Activated gamma-delta T cell treated with anti-CD3 and anti-CD28 coated beads, Interleukin-2, amount 50 U/mL, for 16 hours (primary cell): ENCODE data around the gene SYCP2L.
"Not testable (repeated sequence)": the region's sequence is repeated elsewhere in the genome, so short reads cannot be mapped to it uniquely, and the experiment has no call there.

Experiments
- DNase-seq: peaks from one replicate; pipeline ENCODE4 v3.0.0-alpha.2; 2020; ENCODE audit warnings: low read depth

The SYCP2L gene

GRCh38 chr6:10957414-10957886 is 70.6 kb downstream of the SYCP2L start:
- DNase-seq, result no peak

DNA sequence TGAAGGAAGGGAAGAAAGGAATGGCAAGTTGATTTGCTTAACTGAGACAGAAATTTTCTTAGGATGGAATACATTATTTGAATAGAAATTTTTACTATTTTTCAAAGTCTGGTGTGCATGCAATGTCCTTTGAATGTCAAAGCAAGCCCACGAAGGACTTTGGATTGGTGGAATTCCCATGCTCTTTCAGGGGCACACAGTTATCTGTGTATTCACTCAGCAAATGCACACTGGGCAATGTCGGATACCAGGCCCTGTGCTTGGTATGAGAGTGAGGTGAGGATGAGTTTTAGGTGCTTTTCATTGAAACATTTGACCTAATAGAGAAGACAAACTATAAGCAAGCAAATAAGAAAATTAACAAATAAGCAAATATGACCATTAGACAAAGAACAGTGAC is 73.3 kb downstream of the SYCP2L start:
- no peak for DNase-seq

DNA sequence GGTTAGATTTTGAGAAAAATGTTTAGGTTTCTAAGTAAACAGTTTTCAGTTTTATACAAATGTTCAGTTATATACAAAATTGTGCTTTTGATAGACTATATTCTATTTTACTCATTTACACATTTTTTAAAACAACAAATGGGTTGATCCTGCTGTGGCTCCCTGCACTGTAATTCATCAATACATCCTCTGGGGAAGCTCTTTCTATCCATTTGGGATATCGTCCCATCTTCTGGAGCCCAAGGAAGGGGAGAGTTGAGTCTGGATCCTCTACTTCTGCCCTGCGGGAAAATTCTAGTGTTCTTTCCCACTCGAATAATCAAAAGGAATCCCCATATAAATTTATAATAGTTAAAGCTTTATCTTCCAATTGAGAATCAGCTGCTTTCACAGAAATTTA is 75.0 kb downstream of the SYCP2L start:
- DNase-seq, result no peak

- no peak for DNase-seq
Observed at GRCh38 chr6:10962673-10963072, 75.8 kb downstream of the SYCP2L start.

DNA sequence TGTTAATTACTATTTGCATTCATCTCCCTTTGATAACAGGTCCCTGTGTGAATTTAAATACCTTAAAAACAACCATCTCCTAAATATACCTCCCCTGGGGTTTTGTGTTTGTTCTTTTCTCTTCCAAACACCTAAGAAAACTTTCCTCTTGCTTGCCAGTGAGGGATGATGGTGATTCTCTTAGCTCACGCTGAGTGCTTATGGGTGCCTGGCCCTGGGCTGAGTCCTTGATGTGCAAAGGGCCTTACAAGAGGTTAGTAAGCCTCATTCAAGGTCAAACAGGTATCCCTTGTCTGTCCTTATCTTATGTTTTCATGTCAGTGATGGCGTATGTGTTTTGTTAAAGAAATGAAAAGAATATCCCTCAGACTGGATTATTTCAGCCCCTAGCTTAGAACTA is 76.3 kb downstream of the SYCP2L start:
- no peak for DNase-seq

DNA sequence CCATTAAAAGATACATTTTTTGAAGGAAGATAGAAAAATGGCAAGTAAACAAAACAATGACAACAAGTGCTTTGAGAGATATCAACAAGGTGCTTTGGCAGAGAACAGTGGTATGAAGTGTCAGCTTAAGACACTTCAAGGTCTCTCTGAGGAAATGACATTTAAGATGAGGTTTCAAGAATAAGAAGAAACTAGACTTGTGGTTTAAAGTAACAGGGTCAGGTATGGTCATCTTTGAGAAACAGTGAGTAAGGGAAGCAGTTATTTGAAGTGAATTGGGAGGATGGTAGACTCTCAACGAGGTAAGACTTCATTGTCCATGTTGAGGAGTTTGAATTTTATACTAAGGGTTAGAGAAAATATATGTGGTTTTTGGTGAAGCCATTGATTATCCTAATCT is 77.8 kb downstream of the SYCP2L start:
- DNase-seq, result no peak

- no peak for DNase-seq
Observed at GRCh38 chr6:10968776-10969175, 81.9 kb downstream of the SYCP2L start.

- DNase-seq, result no peak
Observed at GRCh38 chr6:10970731-10971130, 83.9 kb downstream of the SYCP2L start.

GRCh38 chr6:10972196-10972595 is 85.3 kb downstream of the SYCP2L start:
- DNase-seq, result no peak

DNA sequence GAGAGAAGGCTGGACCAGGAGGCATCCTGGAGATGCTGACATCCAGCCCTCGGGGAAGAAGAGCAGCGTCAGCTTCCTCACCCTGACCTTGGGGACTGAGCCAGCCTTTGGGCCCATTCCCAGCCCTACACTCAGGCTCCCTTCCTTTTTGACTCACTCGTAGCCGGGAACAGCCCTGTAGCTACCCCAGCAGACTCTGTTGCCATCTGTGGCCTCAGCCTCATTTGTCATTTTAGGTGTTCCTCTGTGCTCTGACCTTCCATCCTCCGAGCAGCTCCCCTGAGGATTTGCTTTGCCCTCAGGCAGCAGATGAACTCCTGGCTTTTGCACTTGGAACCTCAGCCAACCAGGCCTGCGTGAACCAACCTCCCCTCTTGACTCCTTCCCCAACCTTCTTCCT is 89.7 kb downstream of the SYCP2L start:
- no peak for DNase-seq

GRCh38 chr6:10977231-10977968 is 90.5 kb downstream of the SYCP2L start:
- DNase-seq, result no peak

- DNase-seq, result no peak
Observed at GRCh38 chr6:10979603-10980002, 92.8 kb downstream of the SYCP2L start.

- DNase-seq, result no peak
Observed at GRCh38 chr6:10981409-10981808, 94.6 kb downstream of the SYCP2L start.

GRCh38 chr6:10984959-10985358 is 98.1 kb downstream of the SYCP2L start:
- DNase-seq, result not testable (repeated sequence)

DNA sequence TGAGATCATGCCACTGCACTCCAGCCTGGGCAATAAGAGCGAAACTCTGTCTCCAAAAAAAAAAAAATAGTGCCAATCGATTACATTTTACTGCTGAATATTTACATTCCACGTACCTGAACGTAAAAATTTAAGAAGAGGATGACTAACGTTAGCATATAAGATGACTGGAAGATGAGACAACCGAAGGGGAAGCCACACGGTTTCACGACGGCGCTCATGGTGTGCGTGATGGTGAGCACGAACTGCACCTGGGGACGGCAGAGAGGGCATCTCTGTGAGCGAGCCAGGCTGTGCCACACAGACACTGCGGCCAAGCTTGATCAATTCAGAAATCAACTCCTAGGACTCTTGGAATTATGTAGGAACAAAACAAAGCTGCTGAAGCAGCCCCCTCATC is 102.7 kb downstream of the SYCP2L start:
- no peak for DNase-seq

GRCh38 chr6:10991115-10991514 is 104.3 kb downstream of the SYCP2L start:
- no peak for DNase-seq

- no peak for DNase-seq
Observed at GRCh38 chr6:10993896-10994295, 107.0 kb downstream of the SYCP2L start.

- DNase-seq, result no peak
Observed at GRCh38 chr6:10995114-10995707, 108.4 kb downstream of the SYCP2L start.

DNA sequence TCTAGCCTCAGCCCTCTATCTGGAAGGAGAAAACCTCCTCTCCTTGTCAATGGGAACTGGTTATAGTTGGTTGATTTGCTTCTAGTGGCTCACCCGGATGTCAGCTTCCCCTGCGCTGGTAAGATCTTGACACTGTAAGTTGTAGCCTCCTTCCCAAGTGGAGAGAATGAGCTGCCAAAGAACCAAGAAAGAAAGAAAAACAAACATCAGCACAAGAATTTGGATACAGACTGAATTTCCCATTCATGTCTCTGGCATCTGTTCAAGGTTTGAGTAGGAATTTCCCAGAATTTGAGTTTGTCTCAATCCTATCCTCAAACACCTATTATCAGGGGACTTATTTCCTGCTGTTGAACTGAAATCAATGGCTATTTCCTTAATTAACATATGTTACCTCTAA is 113.1 kb downstream of the SYCP2L start:
- no peak for DNase-seq

GRCh38 chr6:11002176-11002575 is 115.3 kb downstream of the SYCP2L start:
- no peak for DNase-seq

DNA sequence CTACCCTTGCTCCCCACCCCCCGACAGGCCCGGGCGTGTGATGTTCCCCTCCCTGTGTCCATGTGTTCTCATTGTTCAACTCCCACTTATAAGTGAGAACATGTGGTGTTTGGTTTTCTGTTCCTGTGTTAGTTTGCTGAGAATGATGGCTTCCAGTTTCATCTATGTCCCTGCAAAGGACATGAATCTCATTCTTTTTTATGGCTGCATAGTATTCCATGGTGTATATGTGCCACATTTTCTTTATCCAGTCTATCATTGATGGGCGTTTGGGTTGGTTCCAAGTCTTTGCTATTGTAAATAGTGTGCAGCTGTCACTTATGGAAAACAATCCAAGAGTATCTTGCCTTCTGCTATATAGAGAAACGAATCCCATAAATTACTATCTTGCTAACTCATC is 116.4 kb downstream of the SYCP2L start:
- not testable (repeated sequence) for DNase-seq

GRCh38 chr6:11006061-11006460 is 119.2 kb downstream of the SYCP2L start:
- DNase-seq, result no peak

DNA sequence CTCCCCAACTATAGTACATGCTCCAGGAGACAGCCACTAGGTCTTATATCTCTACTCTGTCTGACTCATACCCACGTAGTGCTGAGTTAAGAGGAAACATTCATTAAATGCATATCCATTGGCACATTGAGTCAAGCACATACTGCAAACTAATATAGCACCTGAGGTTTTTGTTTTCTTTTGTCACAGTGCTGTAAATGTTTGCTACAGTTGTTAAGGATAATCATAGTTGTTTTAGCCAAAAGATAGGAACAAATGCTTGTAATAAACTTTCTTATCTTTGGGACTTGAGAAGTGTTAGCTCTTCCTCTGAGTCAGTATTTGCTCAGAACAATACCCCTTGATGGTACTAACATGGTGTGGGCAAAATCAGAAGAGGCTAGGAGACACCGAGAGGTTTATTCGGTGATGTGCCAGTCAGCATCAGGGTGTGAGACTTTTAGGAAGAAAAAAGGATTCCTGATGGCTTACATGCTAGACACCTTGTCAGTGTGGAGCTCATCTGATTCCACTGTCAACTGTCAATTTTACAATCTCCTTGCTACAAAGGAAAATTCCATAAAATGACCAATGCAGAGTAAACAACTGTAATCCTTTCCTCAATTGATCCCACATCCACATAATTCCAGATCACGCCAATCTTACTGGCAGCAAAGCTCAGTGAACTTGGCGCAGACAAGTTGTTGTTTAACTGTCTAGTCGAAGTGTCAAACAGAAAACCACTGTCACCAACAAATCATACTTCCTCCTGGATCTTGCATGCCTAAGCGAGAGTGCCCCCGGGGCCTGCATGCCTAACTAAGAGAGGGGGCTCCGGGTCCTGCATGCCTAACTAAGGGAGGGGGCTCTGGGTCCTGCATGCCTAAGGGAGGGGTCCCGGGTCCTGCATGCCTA is 121.1 kb downstream of the SYCP2L start:
- no peak for DNase-seq
